GM12878 (cell line): ENCODE measurements around the gene SNAP29. TPM values are rescaled to one million over a fixed set of nuclear protein-coding genes. Genes with fewer than 3 reads are reported as not detected.

Experiments
- ATAC-seq: fragments of 200-7000 bp; cut with Tn5 transposase; 3 replicates; pipeline ENCODE4 v1.9.1; 2020; ENCODE audit warnings: mild to moderate bottlenecking, moderate library complexity
- BruUV-seq: library from RNA; stranded (reverse); fragments of 400-500 nt; replicated peaks from 2 replicates; lab custom pipeline; 2021; lab: Mats Ljungman, UMichigan
- CTCF ChIA-PET: fragments of 300-600 bp; sonication (Branson Sonifier 250); formaldehyde crosslinking; extraction: SDS; loops from one replicate; lab custom pipeline; 2021; ENCODE audit warnings: inconsistent platforms; lab: Yijun Ruan, JAX
- POLR2A ChIA-PET: fragments of 350-600 bp; formaldehyde crosslinking; extraction: SDS; loops from one replicate; lab custom pipeline; 2021; ENCODE audit warnings: inconsistent platforms; lab: Charles Lee
- RAD21 ChIA-PET: fragments of 300-600 bp; sonication (Branson Sonifier 250); formaldehyde crosslinking; loops from one replicate; lab custom pipeline; 2023; ENCODE audit warnings: antibody characterized with exemption; ENCODE audit not compliant: unreplicated experiment; lab: Charles Lee
- SMC1A ChIA-PET: fragments of 300-600 bp; sonication (Branson Sonifier 250); formaldehyde crosslinking; loops from one replicate; lab custom pipeline; 2023; ENCODE audit not compliant: unreplicated experiment, uncharacterized antibody; lab: Charles Lee
- DNase-seq: peaks from one replicate; pipeline ENCODE4 v3.0.0-alpha.2; 2011; ENCODE audit warnings: low read depth, low spot score
- FAIRE-seq: peaks from 3 replicates; lab custom pipeline; 2011; peaks lifted over from hg19 to GRCh38; lab: Jason Lieb, UNC
- H2AFZ ChIP-seq: 2 replicates; pipeline ENCODE4 v1.6.0; 2011; ENCODE audit warnings: low read depth, low read length, control low read depth; ENCODE audit not compliant: control insufficient read depth
- H3K27ac ChIP-seq: 2 replicates; pipeline ENCODE4 v1.5.1; 2011; ENCODE audit warnings: control low read depth; ENCODE audit not compliant: control insufficient read depth, insufficient read depth
- H3K27me3 ChIP-seq, 2 experiments: replicated peaks in 1 of 2; 2 replicates each; pipeline versions ENCODE4 v1.6.0 to v1.6.1; 2011; ENCODE audit warnings: low read length in 1 of 2; ENCODE audit not compliant: control insufficient read depth in 2 of 2, insufficient read depth in 2 of 2
- H3K36me3 ChIP-seq, 2 experiments: 2 replicates each; pipeline ENCODE4 v1.5.1; 2011; ENCODE audit warnings: low read length in 1 of 2; ENCODE audit not compliant: control insufficient read depth in 2 of 2, insufficient read depth in 2 of 2
- H3K4me1 ChIP-seq: 2 replicates; pipeline ENCODE4 v1.6.1; 2011; ENCODE audit warnings: mild to moderate bottlenecking, low read length, moderate library complexity, mixed read lengths; ENCODE audit not compliant: control insufficient read depth, insufficient read depth
- H3K4me2 ChIP-seq: 2 replicates; pipeline ENCODE4 v1.6.0; 2011; ENCODE audit warnings: control low read depth; ENCODE audit not compliant: control insufficient read depth, insufficient read depth
- H3K4me3 ChIP-seq: fragments of 200-600 bp; sonication (generic); 2 replicates; pipeline ENCODE4 v1.5.1; 2016
- H3K79me2 ChIP-seq: 2 replicates; pipeline ENCODE4 v1.6.0; 2011; ENCODE audit warnings: low read length; ENCODE audit not compliant: control insufficient read depth, insufficient read depth
- H3K9ac ChIP-seq: 2 replicates; pipeline ENCODE4 v1.8.0; 2011; ENCODE audit warnings: low read length, control low read depth, mixed read lengths; ENCODE audit not compliant: control insufficient read depth, insufficient read depth
- H3K9me3 ChIP-seq: replicated peaks from 3 replicates; pipeline ENCODE4 v1.5.1; 2011; ENCODE audit warnings: mild to moderate bottlenecking, low read length; ENCODE audit not compliant: control insufficient read depth, insufficient read depth
- H4K20me1 ChIP-seq: 2 replicates; pipeline ENCODE4 v1.6.0; 2011; ENCODE audit not compliant: control insufficient read depth, insufficient read depth
- ATF2 ChIP-seq: IDR thresholded peaks from 2 replicates; pipeline ENCODE4 v1.6.1; 2012; ENCODE audit warnings: low read length, inconsistent platforms
- CREM ChIP-seq: IDR thresholded peaks from 2 replicates; pipeline ENCODE4 v1.6.1; 2014; ENCODE audit warnings: antibody characterized with exemption, low read depth
- EP300 ChIP-seq, 2 experiments: fragments of 150-350 bp in 1 of 2; IDR thresholded peaks; 2 replicates each; pipeline ENCODE4 v1.6.1; 2011 to 2012; ENCODE audit warnings: low read depth in 2 of 2, low read length in 2 of 2, borderline replicate concordance in 1 of 2, improper control_type of control experiment in 1 of 2, inconsistent platforms in 1 of 2; ENCODE audit not compliant: control insufficient read depth in 1 of 2
- FOS ChIP-seq: IDR thresholded peaks from 3 replicates; pipeline ENCODE4 v1.6.1; 2011; ENCODE audit warnings: borderline replicate concordance; ENCODE audit not compliant: insufficient read length; ENCODE audit errors: extremely low read depth
- IKZF1 ChIP-seq: fragments of 450-650 bp; conservative IDR thresholded peaks from 2 replicates; pipeline ENCODE4 v1.6.1; 2017; ENCODE audit warnings: antibody characterized with exemption, mild to moderate bottlenecking
- NKRF ChIP-seq: fragments of 450-650 bp; conservative IDR thresholded peaks from 2 replicates; pipeline ENCODE4 v1.6.1; 2017; ENCODE audit warnings: mild to moderate bottlenecking, moderate library complexity
- SIN3A ChIP-seq: IDR thresholded peaks from 2 replicates; pipeline ENCODE4 v1.6.1; 2012; ENCODE audit warnings: low read depth, low read length, improper control_type of control experiment
- SUPT20H ChIP-seq: IDR thresholded peaks from 2 replicates; pipeline ENCODE4 v1.6.1; 2011; ENCODE audit warnings: low read depth, mild to moderate bottlenecking, low read length, moderate library complexity, borderline replicate concordance; ENCODE audit not compliant: control insufficient read depth
- TAF1 ChIP-seq: IDR thresholded peaks from 2 replicates; pipeline ENCODE4 v1.6.1; 2011; ENCODE audit warnings: mild to moderate bottlenecking, low read depth, low read length, borderline replicate concordance
- ZNF207 ChIP-seq: fragments of 450-650 bp; IDR thresholded peaks from 2 replicates; pipeline ENCODE4 v1.6.1; 2014; ENCODE audit warnings: antibody characterized with exemption, mild to moderate bottlenecking, borderline replicate concordance
- WGBS: methylation state at CpG from one replicate; pipeline ENCODE4 v1.1.6; 2016; ENCODE audit warnings: low lambda C conversion rate; ENCODE audit not compliant: insufficient replicate concordance, insufficient coverage; ENCODE audit errors: missing lambda C conversion rate; 5-methylcytosine and 5-hydroxymethylcytosine counted together
- in situ Hi-C: fragments of 300-500 bp; cut with MboI; formaldehyde crosslinking; loops from 9 replicates; pipeline ENCODE4 v1.14.3; 2018; ENCODE audit warnings: mixed read lengths
- intact Hi-C: fragments of 100-400 bp; cut with micrococcal nuclease; formaldehyde crosslinking; loops from one replicate; pipeline ENCODE4 v1.14.2; 2022; ENCODE audit not compliant: unreplicated experiment
- polyA plus RNA-seq, 11 experiments: library from polyadenylated mRNA; depleted of rRNA in 4 of 11; unstranded in 6 of 11; stranded (reverse) in 5 of 11; fragments of >200 nt; fragmentation: Nextera tagmentation in 4 of 11; fragmentation: Illumina TruSeq in 1 of 11; extraction: Ambion mirVana in 4 of 11; extraction: Trizol in 1 of 11; gene quantifications; 1 replicate in 1 of 11; 2 replicates in 10 of 11; pipeline versions ENCODE4 v1.2.1 to v1.2.3, GENCODE V29; 2011 to 2016; ENCODE audit warnings: inconsistent platforms in 2 of 11, missing spikeins in 2 of 11, low read depth in 1 of 11
- total RNA-seq, 4 experiments: library from RNA; depleted of rRNA in 3 of 4; stranded (reverse); fragments of >200 nt in 3 of 4; fragmentation: Illumina TruSeq in 1 of 4; extraction: Trizol in 1 of 4; gene quantifications; 2 replicates each; pipeline versions ENCODE4 v1.2.1 to v1.2.3, GENCODE V29; 2013 to 2021
- TF ChIP-seq, protein P1 (sequence below): fragments of 450-650 bp; IDR thresholded peaks from 2 replicates; pipeline ENCODE4 v1.6.1; 2014; ENCODE audit warnings: mild to moderate bottlenecking

The SNAP29 gene
- total and polyA plus RNA-seq, 10 of the 15 experiments (the other 5 are each of a cell fraction or from before 2014, with no cell fraction given): 4.7 to 45.7 (median 27.9) TPM

DNA sequence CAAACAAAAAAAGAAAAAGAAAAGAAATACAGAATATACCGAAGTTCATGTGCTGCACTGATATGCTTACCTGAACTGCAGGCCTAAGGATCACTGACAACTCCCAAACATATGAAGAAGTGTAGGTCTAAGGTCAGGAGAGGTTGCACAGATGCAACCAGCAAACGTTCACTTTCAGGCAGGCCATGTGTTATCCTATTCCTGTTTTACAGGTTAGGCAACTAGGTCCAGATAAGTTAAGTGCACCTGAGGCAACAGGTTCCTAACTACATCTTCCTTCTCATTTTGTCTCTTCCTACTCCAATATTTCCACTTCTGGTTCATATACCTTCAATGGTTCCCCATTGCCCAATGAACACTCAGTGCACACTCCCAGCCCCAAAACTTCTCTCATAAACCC lies 15.3 kb upstream of the SNAP29 start:
- Histone ChIP-seq H3K79me2 (peaks cover 13% of the 10 kb centered on the region), H4K20me1 (no peaks in the 10 kb centered on the region), H3K4me3 (no peak overlapping the region), H3K9me3 (no peaks in the 10 kb centered on the region), H3K27ac (no peak overlapping the region)
- intact Hi-C loops: no loop called here
- ChIA-PET SMC1A (no interaction called here), CTCF (no interaction called here)
- TF ChIP-seq CREM (no peak), SUPT20H (no peak), EP300 (IDR thresholded peaks at IDR 0.05; ENCODE audit: borderline replicate concordance in 1 of 2, control insufficient read depth in 1 of 2, low read depth in 2 of 2, low read length in 2 of 2) (no peak), FOS (no peak)
- TF ChIP-seq, all 136 proteins: peak for 0
- WGBS: 0% methylated on average over 2 of the region's 2 CpGs
- no peak overlapping the region for H2AFZ ChIP-seq
- BruUV-seq: TSS peak; percentile 20
- in situ Hi-C loops: no loop called here
- ChIA-PET POLR2A (no interaction called here), RAD21 (no interaction called here)
- no peak for FAIRE-seq
- no peak overlapping the region for H3K9ac ChIP-seq
- ATAC-seq: no peak
- H3K4me2 ChIP-seq: no peak overlapping the region
- no peaks in the 10 kb centered on the region for H3K4me1 ChIP-seq
- no peak for DNase-seq
- no peaks in the 10 kb centered on the region for H3K27me3 ChIP-seq
- H3K36me3 ChIP-seq: no peaks in the 10 kb centered on the region; a peak in 1 of 4 replicates

DNA sequence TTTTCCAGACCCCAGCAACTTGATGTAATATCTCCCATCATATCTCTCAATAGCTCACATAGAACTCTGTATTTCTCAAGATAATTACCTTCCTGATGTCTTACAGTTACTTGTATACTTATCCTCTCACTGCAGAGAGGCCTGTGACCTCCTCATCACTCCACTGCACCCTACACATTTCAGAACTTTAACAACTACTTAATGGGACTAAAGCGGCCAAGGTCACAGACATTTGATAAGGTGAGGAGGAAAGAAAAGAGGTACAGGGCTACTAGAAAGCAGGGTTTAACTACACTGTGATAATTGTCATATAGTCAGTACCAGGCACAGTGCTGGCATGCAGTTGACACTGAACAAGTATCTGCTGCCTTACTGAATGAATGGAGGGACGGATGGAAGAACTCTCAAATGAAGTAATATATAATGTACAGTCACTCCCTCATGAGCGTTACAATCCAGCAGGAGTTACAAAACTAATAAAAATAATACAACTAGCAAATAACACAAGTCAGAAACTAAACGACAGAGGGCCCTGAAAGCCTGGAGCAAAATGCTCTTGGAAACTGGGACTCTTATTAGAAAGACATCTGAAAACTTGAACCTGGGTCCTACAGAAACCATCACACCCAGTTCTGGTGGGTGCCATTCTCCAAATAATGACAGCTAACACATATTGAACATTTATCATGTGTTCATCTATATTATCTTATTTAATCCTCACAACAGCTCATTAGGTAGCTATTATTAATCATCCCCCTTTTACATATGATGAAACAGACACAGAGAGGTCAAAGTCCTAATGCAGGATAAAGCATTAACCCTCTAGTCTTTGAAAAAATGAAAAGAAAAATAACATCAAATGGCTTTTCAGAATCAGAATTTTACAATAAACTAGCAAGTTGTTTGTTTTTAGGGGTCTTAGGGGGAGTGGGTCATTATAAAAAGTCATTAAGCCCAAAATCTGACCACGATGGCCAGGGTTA lies 14.5 kb upstream of the SNAP29 start:
- Histone ChIP-seq H3K36me3 (no peaks in the 10 kb centered on the region; a peak in 1 of 4 replicates), H3K9me3 (no peaks in the 10 kb centered on the region), H3K4me3 (no peak overlapping the region), H3K9ac (no peak overlapping the region), H3K4me1 (no peaks in the 10 kb centered on the region), H3K79me2 (peaks cover 10% of the 10 kb centered on the region), H3K27ac (no peak overlapping the region), H4K20me1 (no peaks in the 10 kb centered on the region), H3K27me3 (no peaks in the 10 kb centered on the region), H3K4me2 (no peak overlapping the region), H2AFZ (no peak overlapping the region)
- TF ChIP-seq NKRF (no peak), IKZF1 (no peak), TAF1 (no peak), ZNF207 (no peak), ATF2 (no peak), SIN3A (no peak)
- TF ChIP-seq, protein P1, sequence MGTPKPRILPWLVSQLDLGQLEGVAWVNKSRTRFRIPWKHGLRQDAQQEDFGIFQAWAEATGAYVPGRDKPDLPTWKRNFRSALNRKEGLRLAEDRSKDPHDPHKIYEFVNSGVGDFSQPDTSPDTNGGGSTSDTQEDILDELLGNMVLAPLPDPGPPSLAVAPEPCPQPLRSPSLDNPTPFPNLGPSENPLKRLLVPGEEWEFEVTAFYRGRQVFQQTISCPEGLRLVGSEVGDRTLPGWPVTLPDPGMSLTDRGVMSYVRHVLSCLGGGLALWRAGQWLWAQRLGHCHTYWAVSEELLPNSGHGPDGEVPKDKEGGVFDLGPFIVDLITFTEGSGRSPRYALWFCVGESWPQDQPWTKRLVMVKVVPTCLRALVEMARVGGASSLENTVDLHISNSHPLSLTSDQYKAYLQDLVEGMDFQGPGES: no peak
- ATAC-seq: no peak
- 81% methylated on average over 5 of the region's 5 CpGs for WGBS
- ChIA-PET CTCF (interaction anchor here (0.9 to 1.0 kb wide), 2 partner anchors 13 to 60 kb away, joined by 3 to 5 read pairs; no protein-coding TSS in a partner anchor), SMC1A (interaction anchor here (1.6 kb wide), 1 partner anchor 16 kb away, joined by 6 read pairs; no protein-coding TSS in a partner anchor), POLR2A (no interaction called here), RAD21 (no interaction called here)
- FAIRE-seq: no peak
- in situ Hi-C loops: no loop called here
- DNase-seq: no peak
- intact Hi-C loops: no loop called here
- BruUV-seq: no TSS peak
